LNCAP (cell line): ENCODE results near the gene PAK6.

Source experiments
- CTCF ChIP-seq: fragments of 450-650 bp; IDR thresholded peaks from 2 replicates; pipeline ENCODE4 v1.5.1; 2017; ENCODE audit warnings: mild to moderate bottlenecking

PAK6 gene

GRCh38 chr15:40300771-40301170 is 61.9 kb downstream of the PAK6 start:
- TF ChIP-seq CTCF, result no peak

GRCh38 chr15:40301467-40302179 is 62.8 kb downstream of the PAK6 start:
- no peak for TF ChIP-seq CTCF

DNA sequence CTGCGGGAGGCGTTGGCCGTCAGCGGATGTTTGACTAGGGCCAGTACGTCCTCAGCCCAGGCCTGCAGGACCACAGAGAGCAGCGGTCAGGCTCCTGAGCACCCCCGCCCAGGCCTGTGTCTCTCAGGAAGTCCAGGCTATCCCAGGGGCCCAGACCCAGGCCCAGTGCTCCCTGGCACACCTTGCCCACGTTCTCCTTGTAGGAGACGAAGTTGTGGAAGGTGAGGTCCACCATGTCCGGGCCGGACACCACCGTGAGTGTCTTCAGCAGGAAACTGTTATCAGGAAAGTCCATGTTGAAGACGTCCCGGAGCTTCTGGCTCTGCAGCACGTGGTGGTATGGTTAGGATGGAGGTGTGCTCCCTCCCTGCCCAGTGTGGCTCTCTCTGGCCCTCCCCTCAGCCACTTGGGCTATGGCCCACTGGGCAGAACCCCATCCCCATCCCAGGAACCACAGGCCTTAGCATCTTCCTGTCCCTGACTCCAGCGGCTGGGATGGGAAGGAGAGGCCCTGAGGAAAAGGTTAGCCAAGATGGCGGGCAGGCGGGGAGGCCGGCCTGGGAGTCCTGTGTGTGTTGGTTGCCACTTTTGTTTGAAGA is 63.5 kb downstream of the PAK6 start:
- TF ChIP-seq CTCF, result no peak

DNA sequence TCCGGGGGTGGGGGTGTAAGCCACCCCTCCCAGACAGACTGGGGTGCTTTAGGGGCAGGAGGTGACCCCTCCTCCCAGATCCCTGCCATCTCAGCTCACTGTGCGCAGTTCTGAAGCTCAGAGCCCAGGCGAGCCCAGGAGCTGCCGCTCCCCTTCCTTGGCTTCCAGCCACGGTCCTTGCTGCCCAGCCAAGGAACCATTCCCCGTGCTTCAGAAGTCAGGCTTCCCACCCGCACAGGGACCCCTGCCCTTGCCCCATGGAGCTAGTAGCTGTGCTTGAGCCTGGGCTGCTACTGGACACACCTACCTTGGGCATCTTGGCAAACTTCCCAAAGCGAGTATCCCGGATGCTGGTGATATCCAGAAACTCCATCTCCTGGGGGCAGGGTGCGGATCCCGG is 64.1 kb downstream of the PAK6 start:
- TF ChIP-seq CTCF, result no peak

DNA sequence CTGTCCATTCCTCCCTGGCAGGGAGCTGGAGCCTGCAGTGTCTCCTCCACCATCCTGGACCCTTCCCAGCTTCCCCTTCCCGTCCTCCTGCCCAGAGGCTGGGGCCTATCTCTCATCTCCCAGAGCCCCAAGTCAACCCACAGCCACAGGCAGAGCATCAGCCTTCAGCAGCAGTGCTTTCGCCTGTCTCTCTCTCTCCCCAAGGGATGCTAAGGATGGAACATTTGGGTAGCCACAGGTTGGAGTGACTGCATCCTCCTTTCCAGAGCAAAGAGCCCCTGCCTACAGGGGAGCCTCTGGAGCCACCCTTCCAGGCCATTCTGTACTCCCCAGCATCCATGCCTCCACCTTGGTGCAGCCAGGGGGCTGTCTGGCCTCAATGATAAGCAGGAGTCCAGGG is 64.7 kb downstream of the PAK6 start:
- no peak for TF ChIP-seq CTCF

DNA sequence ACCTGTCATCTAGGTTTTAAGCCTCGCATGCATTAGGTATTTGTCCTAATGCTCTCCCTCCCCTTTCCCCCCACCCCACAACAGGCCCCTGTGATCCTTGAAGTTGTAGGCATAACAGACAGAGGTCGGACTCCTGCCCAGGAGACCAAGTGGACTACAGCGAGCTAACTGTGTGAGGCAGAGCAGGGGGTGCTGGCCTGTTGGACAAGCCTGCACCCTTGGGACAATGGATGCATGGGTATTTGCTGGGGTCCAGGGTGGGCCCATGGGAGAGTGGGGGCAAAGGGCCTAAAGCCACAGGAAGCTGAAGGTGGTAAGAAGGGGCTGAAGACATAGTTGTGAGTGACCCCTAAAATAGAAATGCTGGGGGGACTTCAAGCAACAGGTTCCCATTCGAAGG is 66.4 kb downstream of the PAK6 start:
- TF ChIP-seq CTCF, result no peak

- TF ChIP-seq CTCF, result no peak
Observed at GRCh38 chr15:40306371-40306770, 67.5 kb downstream of the PAK6 start.
